Daoy (cell line): ENCODE results near the gene SCN11A. TPM values are rescaled to one million over a fixed set of nuclear protein-coding genes. Genes with fewer than 3 reads are reported as not detected.

Source experiments
- total RNA-seq: library from RNA; depleted of rRNA; stranded (reverse); fragments of >200 nt; shearing (Covaris generic); gene quantifications from 2 replicates; pipeline ENCODE4 v1.2.3, GENCODE V29; 2014; rRNA removed

SCN11A gene
- total RNA-seq, 1 experiment from 2014 or later: not detected

Other genes with a start within 250 kb of the SCN11A start
- not detected in 2 replicates for gene SCN10A, start 235.7 kb downstream of the SCN11A start, total RNA-seq
- gene WDR48, start 72 bp upstream of the SCN11A start, total RNA-seq: 25.7 and 30.9 TPM in 2 replicates
- gene GORASP1, start 55.7 kb upstream of the SCN11A start, total RNA-seq: 20.0 and 21.7 TPM in 2 replicates
- 0.17 and 1.3 TPM in 2 replicates for gene TTC21A, start 55.7 kb upstream of the SCN11A start, total RNA-seq
- 11.4 and 12.2 TPM in 2 replicates for gene CSRNP1, start 101.6 kb upstream of the SCN11A start, total RNA-seq
- gene XIRP1, start 140.7 kb upstream of the SCN11A start, total RNA-seq: not detected in 2 replicates
- not detected in 2 replicates for gene CX3CR1, start 228.1 kb upstream of the SCN11A start, total RNA-seq